GM12873 (cell line): ENCODE results near the gene HSPD1.

Source experiments
- TF ChIP-seq, protein P1 (sequence below): IDR thresholded peaks from 2 replicates; pipeline ENCODE4 v1.5.1; 2012; ENCODE audit warnings: low read depth, mild to moderate bottlenecking, moderate library complexity, low read length, control low read depth; ENCODE audit not compliant: insufficient read depth; ENCODE audit errors: missing control alignments

The HSPD1 gene

DNA sequence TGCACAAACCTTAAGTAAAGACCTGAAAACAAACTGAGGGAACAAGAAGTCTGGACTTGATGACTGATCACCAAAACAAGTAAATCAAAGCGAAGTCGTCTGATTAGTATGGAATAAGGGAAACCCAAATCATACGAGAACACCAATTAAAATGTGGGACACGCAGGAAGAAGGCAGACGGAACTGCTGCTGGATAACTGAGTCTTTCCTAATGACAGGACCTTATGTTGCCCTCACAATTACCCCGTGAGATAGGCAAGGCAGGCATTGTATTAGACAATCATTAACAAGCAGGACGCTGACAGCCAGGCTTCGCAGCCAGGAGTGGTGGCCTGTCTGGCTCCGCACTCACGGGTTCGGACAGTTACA is 46.9 kb downstream of the HSPD1 start:
- TF ChIP-seq, protein P1, sequence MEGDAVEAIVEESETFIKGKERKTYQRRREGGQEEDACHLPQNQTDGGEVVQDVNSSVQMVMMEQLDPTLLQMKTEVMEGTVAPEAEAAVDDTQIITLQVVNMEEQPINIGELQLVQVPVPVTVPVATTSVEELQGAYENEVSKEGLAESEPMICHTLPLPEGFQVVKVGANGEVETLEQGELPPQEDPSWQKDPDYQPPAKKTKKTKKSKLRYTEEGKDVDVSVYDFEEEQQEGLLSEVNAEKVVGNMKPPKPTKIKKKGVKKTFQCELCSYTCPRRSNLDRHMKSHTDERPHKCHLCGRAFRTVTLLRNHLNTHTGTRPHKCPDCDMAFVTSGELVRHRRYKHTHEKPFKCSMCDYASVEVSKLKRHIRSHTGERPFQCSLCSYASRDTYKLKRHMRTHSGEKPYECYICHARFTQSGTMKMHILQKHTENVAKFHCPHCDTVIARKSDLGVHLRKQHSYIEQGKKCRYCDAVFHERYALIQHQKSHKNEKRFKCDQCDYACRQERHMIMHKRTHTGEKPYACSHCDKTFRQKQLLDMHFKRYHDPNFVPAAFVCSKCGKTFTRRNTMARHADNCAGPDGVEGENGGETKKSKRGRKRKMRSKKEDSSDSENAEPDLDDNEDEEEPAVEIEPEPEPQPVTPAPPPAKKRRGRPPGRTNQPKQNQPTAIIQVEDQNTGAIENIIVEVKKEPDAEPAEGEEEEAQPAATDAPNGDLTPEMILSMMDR: no peak

- TF ChIP-seq, protein P1: no peak
These were observed 49.2 kb downstream of the HSPD1 start for GRCh38 chr2:197450465-197450864.

DNA sequence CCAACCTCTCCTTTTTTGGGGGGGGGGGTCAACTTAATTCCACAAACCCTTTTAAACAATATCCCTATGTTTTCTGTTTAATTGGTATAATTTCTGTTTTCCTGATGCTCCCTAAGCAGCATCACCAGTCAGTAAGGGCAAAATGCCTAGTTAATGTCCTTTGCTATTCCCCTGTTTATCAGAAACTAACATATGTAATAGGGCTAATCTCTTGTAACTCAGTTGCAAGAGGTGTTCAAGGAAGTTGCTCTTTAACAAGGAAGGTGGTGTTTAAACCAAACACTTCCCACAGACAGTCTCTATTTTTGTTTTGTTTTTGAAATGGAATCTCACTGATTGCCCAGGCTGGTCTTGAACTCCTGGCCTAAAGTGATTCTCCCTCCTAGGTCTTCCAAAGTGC is 52.8 kb downstream of the HSPD1 start:
- TF ChIP-seq, protein P1: no peak

DNA sequence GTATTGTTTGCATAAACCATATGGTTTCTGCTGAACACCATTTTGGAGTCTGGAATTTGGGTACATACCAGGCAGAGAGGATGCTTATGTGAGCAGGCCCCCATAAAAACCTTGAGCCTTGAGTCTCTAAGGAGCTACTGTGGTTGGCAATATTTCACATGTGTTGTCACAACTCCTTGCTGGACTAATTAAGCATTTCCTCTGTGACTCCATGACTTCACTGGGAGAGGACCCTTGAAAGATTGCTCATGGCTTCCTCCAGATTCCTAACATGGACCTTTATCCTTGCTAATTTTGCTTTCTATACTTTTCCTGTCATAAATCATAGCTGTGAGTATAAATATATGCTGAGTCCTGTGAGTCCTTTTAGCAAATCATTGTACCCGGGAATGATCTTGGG is 53.9 kb downstream of the HSPD1 start:
- TF ChIP-seq, protein P1: no peak

GRCh38 chr2:197442857-197443256 is 56.8 kb downstream of the HSPD1 start:
- TF ChIP-seq, protein P1: no peak

DNA sequence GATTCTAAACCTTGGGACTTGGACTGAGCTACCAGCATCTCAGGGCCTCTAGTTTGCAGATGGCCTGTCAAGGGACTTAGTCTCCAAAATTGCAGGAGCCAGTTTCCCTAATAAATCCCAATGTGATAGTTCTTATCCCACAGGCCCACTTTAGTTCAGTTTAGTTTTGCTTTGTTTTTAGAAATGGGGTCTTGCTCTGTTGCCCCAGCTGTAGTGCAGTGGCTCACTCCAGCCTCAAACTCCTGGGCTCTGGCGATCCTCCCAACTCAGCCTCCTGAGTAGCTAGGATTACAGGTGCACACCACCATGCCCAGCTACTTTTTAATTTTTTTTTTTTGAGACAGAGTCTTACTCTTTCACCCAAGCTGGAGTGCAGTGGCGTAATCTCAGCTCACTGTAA is 62.3 kb downstream of the HSPD1 start:
- TF ChIP-seq, protein P1: no peak
